Heart right ventricle (tissue), 16 donors: ENCODE data around the gene CASP6. TPM values are rescaled to one million over a fixed set of nuclear protein-coding genes. Genes with fewer than 3 reads are reported as not detected.

Experiments used
- ATAC-seq, 8 donors: fragments of 200-7000 bp; cut with Tn5 transposase; one replicate each; pipeline ENCODE4 v1.9.1; 2020; ENCODE audit warnings: mild to moderate bottlenecking in 8 of 8, moderate library complexity in 8 of 8, moderate number of reproducible peaks in 1 of 8
- DNase-seq, 2 donors: peaks; one replicate each; pipeline ENCODE4 v3.0.0-alpha.2; 2020
- H3K27ac ChIP-seq, 10 donors: fragments of 200-600 bp; sonication (generic) in 2 of 10; one replicate each; pipeline versions ENCODE4 v1.5.0 to v1.8.0; 2020 to 2022; ENCODE audit warnings: mild to moderate bottlenecking in 3 of 10
- H3K27me3 ChIP-seq, 7 donors: fragments of 200-600 bp; one replicate each; pipeline ENCODE4 v1.8.0; 2021 to 2022; ENCODE audit warnings: mild to moderate bottlenecking in 2 of 7
- H3K36me3 ChIP-seq, 9 donors: fragments of 200-600 bp; sonication (generic) in 1 of 9; one replicate each; pipeline versions ENCODE4 v1.5.0 to v1.8.0; 2020 to 2022; ENCODE audit warnings: mild to moderate bottlenecking in 2 of 9
- H3K4me1 ChIP-seq, 9 donors: fragments of 200-600 bp; sonication (generic) in 1 of 9; one replicate each; pipeline versions ENCODE4 v1.5.0 to v1.8.0; 2020 to 2022; ENCODE audit warnings: mild to moderate bottlenecking in 4 of 9
- H3K4me3 ChIP-seq, 10 donors: fragments of 200-600 bp; sonication (generic) in 2 of 10; one replicate each; pipeline versions ENCODE4 v1.5.0 to v1.8.0; 2020 to 2022; ENCODE audit warnings: mild to moderate bottlenecking in 7 of 10, moderate library complexity in 2 of 10
- H3K9me3 ChIP-seq, 11 donors: fragments of 200-600 bp in 10 of 11; sonication (generic) in 2 of 11; one replicate each; pipeline versions ENCODE4 v1.5.0 to v1.8.0; 2013 to 2022; ENCODE audit warnings: mild to moderate bottlenecking in 2 of 11, control low read depth in 1 of 11, moderate library complexity in 1 of 11
- CTCF ChIP-seq, 9 donors: fragments of 200-600 bp; sonication (generic) in 2 of 9; IDR thresholded peaks; one replicate each; pipeline versions ENCODE4 v1.5.0 to v1.8.0; 2021 to 2022; ENCODE audit warnings: antibody characterized with exemption in 9 of 9, mild to moderate bottlenecking in 5 of 9, moderate library complexity in 1 of 9
- WGBS, 2 donors: extraction: QIAGEN DNeasy Blood & Tissue Kit; methylation state at CpG; one replicate each; pipeline ENCODE4 v1.1.7; 2013; ENCODE audit warnings: inconsistent platforms in 1 of 2; 5-methylcytosine and 5-hydroxymethylcytosine counted together
- intact Hi-C, 10 donors: fragments of 100-400 bp; cut with DNase I; formaldehyde crosslinking; loops; one replicate each; pipeline versions ENCODE4 v1.11.1 to v1.14.2; 2022
- polyA plus RNA-seq, 2 donors: library from polyadenylated mRNA; stranded (reverse); fragments of 200-250 nt; gene quantifications; one replicate each; pipeline ENCODE4 v1.2.3, GENCODE V29; 2013
- total RNA-seq, 10 donors: library from RNA; stranded (reverse); fragmentation: NEBNext Ultra II Directional in 3 of 10; extraction: Animal tissue kit (Norgen Biotek cat#: 25700) in 3 of 10; gene quantifications; one replicate each; pipeline versions ENCODE4 v1.2.1 to v1.2.4, GENCODE V29; 2021 to 2023
- donor health status: Arrhythmogenic right ventricular cardiomyopathy.
- donor health status: ischemic (EF 13 %, LVEDD 7.1; RV severe dilation, severe dysfunction).
- donor health status: healthy with polysubstance abuse.
- donor health status: DM: no; HTN: yes; CAD: no.
- donor health status: DM: no; HTN: no; CAD: no.
- donor health status: ischemic (EF 25% LVEDD 6.9; RV normal size, moderate dysfunction).
- donor health status: ischemic (EF 25% LVEDD 5.7; RV mildly dilated, moderate dysfunction).
- donor health status: healthy.
- donor health status: DM: yes; HTN: yes; CAD: no.
- donor health status: Ischemic cardiomyopathy.
- donor health status: ischemic (EF 35%, LVEDD 5.7; RV mildly dilated, moderate dysfunction).
- donor health status: nonischemic (EF 11% LVEDD 7.7; RV severe dilation, severe dysfunction).
- donor health status: DM: yes; HTN: yes; CAD: no.
- donor health status: PGD.
- donor health status: ischemic (EF 29% LVEDD 5.4; RV normal size, mild dysfunction).
- donor health status: nonischemic (EF 23%, LVEDD 6.1; RV moderate dilation, normal function).

The CASP6 gene
- total and polyA plus RNA-seq, 12 donors: 3.0 to 10.2 (median 6.2) TPM

- 75 to 83% methylated on average over 3 of the region's 3 CpGs for WGBS, 2 donors
- Histone ChIP-seq H3K9me3 (no peaks in the 10 kb centered on the region), H3K27me3 (no peaks in the 10 kb centered on the region), H3K4me1 (no peaks in the 10 kb centered on the region), H3K27ac (no peak overlapping the region), H3K4me3 (no peak overlapping the region), H3K36me3 (peaks cover 0 to 34% (median 0%) of the 10 kb centered on the region in 9 donors)
- TF ChIP-seq CTCF (IDR thresholded peaks at IDR 0.05): no peak
- DNase-seq (no peak), ATAC-seq (no peak)
- intact Hi-C loops: loop anchor here in 1 of 10 donors (10.0 kb wide), 1 partner anchor 305 kb away; the partner anchor contains the start of gene SEC24B
These were observed 36.3 kb upstream of the CASP6 start for GRCh38 chr4:109739547-109739946.

- WGBS, 2 donors: 79 to 83% methylated on average over 10 of the region's 10 CpGs
- Histone ChIP-seq H3K4me3 (no peak overlapping the region), H3K9me3 (no peaks in the 10 kb centered on the region), H3K36me3 (peaks cover 0 to 25% (median 0%) of the 10 kb centered on the region in 9 donors), H3K4me1 (no peaks in the 10 kb centered on the region), H3K27ac (no peak overlapping the region), H3K27me3 (no peaks in the 10 kb centered on the region)
- no peak for DNase-seq
- intact Hi-C loops: loop anchor here in 1 of 10 donors (10.0 kb wide), 1 partner anchor 303 kb away; the partner anchor contains the start of gene SEC24B
- no peak for ATAC-seq
- no peak for TF ChIP-seq CTCF (IDR thresholded peaks at IDR 0.05)
These were observed 35.0 kb upstream of the CASP6 start for GRCh38 chr4:109738104-109738872.

- peaks cover 0 to under 1% (median 0%) of the 10 kb centered on the region in 9 donors for H3K36me3 ChIP-seq
- no peaks in the 10 kb centered on the region for H3K27me3 ChIP-seq
- intact Hi-C loops: loop anchor here in 1 of 10 donors (10.0 kb wide), 1 partner anchor 301 kb away; the partner anchor contains the start of gene SEC24B
- H3K9me3 ChIP-seq: no peaks in the 10 kb centered on the region
- no peak overlapping the region for H3K27ac ChIP-seq
- no peak for TF ChIP-seq CTCF (IDR thresholded peaks at IDR 0.05)
- H3K4me3 ChIP-seq: no peak overlapping the region
- ATAC-seq (peak in 3 of 8 donors; percentile 48 to 85 (median 58)), DNase-seq (no peak)
- WGBS, 2 donors: 66 to 71% methylated on average over 7 of the region's 7 CpGs
- H3K4me1 ChIP-seq: peaks cover 0 to 2% (median 0%) of the 10 kb centered on the region in 9 donors
These were observed 32.5 kb upstream of the CASP6 start for GRCh38 chr4:109735566-109736365.

- Histone ChIP-seq H3K27ac (no peak overlapping the region), H3K4me1 (peaks cover 0 to 15% (median 8%) of the 10 kb centered on the region in 9 donors), H3K36me3 (no peaks in the 10 kb centered on the region), H3K4me3 (no peak overlapping the region), H3K9me3 (no peaks in the 10 kb centered on the region), H3K27me3 (no peaks in the 10 kb centered on the region)
- intact Hi-C loops: loop anchor here in 4 of 10 donors (5.0 to 10.0 kb wide), 3 partner anchors 69 to 299 kb away; partner anchors contain the start of genes CFI (in 2 of the 4), GAR1 (in 2 of the 4) and SEC24B (in 1 of the 4)
- WGBS, 2 donors: 92 to 93% methylated on average over 5 of the region's 5 CpGs
- ATAC-seq (no peak), DNase-seq (no peak)
- TF ChIP-seq CTCF (IDR thresholded peaks at IDR 0.05): no peak
These were observed 30.5 kb upstream of the CASP6 start for GRCh38 chr4:109733728-109734127.
